Astrocyte of the spinal cord (primary cell): Measurements from ENCODE around the gene NPC1.

Source experiments
- DNase-seq: peaks from one replicate; pipeline ENCODE4 v3.0.0; 2011; ENCODE audit warnings: low read depth, low spot score
- H3K4me3 ChIP-seq: 2 replicates; pipeline ENCODE4 v1.5.1; 2011; ENCODE audit warnings: low read depth, mild to moderate bottlenecking, low read length, moderate library complexity
- in situ Hi-C: cut with HindIII; loops from 2 replicates; pipeline ENCODE4 v1.10.0; 2017; ENCODE audit warnings: low sequenced_read_pairs
- TF ChIP-seq, protein P1 (sequence below): IDR thresholded peaks from 2 replicates; pipeline ENCODE4 v1.5.1; 2012; ENCODE audit warnings: low read depth, mild to moderate bottlenecking, low read length, inconsistent platforms

Gene NPC1

DNA sequence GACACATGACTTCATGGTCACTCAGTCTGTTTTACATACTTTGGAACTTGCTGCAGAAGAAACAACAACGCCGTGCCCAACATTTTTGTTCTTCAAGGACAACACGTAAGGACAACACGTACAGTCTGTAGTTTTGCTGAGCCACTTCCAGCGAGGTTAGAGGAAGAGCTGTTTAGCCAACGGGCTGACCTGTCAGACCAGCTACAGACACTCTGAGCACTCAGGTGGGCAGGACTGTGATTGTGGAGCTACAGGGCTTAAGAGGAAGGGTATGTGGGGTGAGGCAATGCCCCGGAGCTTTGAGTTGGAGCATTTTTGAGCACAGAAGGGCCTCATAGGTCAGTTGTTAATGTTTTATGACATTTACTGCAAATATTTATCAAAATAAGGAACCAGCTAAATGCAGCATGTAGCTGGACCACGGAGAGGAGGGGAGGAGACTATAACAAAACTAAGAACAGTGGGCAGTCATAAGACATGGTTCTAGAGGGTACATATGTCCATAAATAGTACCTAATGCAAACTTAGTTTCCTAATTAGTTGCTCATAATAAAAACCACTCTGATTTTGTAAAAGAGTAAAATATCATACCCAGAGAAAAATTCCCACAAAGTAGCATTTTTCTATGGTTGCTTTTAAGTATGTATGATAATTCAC, 26.3 kb upstream of the NPC1 start:
- in situ Hi-C loops, result no loop called here
- TF ChIP-seq, protein P1, sequence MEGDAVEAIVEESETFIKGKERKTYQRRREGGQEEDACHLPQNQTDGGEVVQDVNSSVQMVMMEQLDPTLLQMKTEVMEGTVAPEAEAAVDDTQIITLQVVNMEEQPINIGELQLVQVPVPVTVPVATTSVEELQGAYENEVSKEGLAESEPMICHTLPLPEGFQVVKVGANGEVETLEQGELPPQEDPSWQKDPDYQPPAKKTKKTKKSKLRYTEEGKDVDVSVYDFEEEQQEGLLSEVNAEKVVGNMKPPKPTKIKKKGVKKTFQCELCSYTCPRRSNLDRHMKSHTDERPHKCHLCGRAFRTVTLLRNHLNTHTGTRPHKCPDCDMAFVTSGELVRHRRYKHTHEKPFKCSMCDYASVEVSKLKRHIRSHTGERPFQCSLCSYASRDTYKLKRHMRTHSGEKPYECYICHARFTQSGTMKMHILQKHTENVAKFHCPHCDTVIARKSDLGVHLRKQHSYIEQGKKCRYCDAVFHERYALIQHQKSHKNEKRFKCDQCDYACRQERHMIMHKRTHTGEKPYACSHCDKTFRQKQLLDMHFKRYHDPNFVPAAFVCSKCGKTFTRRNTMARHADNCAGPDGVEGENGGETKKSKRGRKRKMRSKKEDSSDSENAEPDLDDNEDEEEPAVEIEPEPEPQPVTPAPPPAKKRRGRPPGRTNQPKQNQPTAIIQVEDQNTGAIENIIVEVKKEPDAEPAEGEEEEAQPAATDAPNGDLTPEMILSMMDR, result no peak
- no peak for DNase-seq
- no peak overlapping the region for H3K4me3 ChIP-seq

DNA sequence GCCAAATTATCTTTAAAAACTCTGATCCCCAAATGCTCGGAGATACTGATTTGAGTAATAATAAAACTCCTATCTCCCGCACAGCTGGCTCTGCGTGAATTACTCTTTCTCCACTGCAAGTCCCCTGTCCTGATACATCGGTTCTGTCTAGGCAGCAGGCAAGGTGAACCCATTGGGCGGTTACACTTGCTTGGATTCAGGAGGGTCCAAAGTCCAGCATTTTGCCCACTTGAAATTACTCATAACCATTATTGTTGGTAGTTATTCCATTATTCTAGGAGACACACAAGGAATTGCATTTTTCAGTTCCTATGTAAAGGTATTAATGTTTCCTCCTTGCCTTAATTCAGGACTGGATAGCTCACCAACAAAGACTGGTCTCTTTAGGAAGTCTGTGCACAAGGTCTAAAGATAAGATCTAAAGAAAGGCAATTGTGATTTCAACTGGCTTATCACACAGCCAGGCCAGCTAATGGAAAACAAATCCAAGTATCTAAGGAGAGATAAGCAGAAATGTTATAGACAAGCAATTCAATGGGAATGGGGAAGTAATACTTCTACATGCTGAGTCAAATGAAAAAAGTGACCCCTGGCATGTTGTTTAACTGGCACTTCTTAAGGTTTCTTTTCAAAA, 23.2 kb upstream of the NPC1 start:
- H3K4me3 ChIP-seq, result no peak overlapping the region
- no peak for DNase-seq
- in situ Hi-C loops, result no loop called here
- TF ChIP-seq, protein P1, result no peak

DNA sequence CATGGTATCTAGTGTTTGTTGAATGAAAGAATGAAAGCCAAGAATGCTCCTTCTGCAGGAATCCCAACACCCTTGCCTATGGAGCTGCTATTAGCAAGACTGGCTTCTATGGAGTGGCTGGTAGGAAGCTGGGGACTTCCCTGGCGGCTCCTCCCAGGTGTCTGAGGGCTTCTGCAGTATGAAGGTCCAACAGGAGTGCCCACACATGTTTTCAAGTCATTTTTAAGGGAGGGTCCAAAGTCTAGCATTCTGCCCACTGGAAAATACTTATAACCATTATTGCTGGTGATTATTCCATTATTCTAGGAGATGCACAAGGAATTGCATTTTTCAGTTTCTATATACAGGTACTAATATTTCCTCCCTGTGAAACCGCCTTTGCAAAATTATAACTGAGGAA, 21.9 kb upstream of the NPC1 start:
- in situ Hi-C loops, result no loop called here
- no peak overlapping the region for H3K4me3 ChIP-seq
- no peak for DNase-seq
- TF ChIP-seq, protein P1, result no peak

DNA sequence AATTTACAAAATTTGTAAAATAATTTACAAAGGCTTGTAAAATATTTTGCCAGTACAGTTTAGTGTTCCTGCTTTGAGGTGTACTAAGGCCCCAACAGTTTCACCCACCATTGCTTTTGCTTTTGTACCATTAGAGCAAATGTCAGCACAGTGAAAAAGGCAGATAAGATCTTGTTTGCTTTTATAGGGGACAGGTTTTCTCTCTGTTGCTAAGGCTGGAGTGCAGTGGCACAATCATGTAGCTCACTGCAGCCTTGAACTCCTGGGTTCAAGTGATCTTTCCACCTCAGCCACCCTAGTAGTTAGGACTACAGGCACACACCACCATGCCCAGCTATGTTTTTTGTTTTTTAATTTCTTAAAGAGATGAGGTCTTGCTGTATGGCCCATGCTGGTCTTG, 19.6 kb upstream of the NPC1 start:
- no peak for DNase-seq
- TF ChIP-seq, protein P1, result no peak
- no peak overlapping the region for H3K4me3 ChIP-seq
- in situ Hi-C loops, result no loop called here

DNA sequence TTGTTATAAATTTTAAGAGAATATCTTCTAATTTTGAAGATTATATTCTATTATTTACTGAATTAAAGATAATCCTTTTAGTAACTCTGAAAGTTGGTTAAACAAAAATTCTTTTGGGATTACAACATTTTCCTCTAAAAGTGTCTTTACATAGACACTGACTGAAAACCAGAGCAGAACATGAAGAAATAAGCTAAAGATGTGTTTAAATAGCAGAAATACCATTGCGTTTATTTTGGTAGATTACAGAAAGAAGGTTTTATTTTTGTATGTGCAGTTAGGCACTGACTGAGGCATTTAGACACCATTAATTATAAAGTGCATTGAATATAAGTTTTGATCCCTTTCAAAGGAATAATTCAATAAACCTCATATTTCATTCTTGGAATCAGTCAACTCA, 13.5 kb upstream of the NPC1 start:
- DNase-seq, result no peak
- in situ Hi-C loops, result no loop called here
- TF ChIP-seq, protein P1, result no peak
- no peak overlapping the region for H3K4me3 ChIP-seq

DNA sequence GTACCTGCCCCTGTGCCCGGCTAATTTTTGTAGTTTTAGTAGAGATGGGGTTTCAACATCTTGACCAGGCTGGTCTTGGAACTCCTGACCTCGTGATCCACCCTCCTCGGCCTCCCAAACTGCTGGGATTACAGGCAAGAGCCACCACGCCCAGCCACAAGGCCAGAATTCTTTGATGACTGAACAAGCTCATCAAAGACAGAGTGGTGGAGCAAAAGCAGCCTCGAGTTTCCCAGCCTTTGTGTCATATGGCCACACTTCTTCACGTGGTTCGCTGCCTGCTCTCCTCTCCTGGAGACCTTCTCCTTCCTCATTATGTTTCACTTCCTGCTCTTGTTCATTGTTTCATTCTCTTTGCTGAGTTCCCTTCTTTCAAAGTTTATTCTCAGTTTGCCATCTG, 9.9 kb upstream of the NPC1 start:
- no peak overlapping the region for H3K4me3 ChIP-seq
- TF ChIP-seq, protein P1, result no peak
- in situ Hi-C loops, result no loop called here
- DNase-seq, result no peak
